ENCODE data around the gene DMRTC2.

Gene DMRTC2

GRCh38 chr19:41848666-41849065, 3.8 kb downstream of the DMRTC2 start:
- DNase-seq, result no peak

- DNase-seq, result no peak
These were observed 4.2 kb downstream of the DMRTC2 start for GRCh38 chr19:41849067-41849466.

- no peak for DNase-seq
These were observed 5.5 kb downstream of the DMRTC2 start for GRCh38 chr19:41850381-41850780.

- no peak for DNase-seq
These were observed 6.6 kb downstream of the DMRTC2 start for GRCh38 chr19:41851456-41851855.

GRCh38 chr19:41853344-41853743, 8.5 kb downstream of the DMRTC2 start:
- no peak for DNase-seq

GRCh38 chr19:41853768-41854167, 8.9 kb downstream of the DMRTC2 start:
- DNase-seq, result no peak

- no peak for DNase-seq
These were observed 14.4 kb downstream of the DMRTC2 start for GRCh38 chr19:41859213-41859617.

- peak; percentile 93 for DNase-seq
These were observed 15.0 kb downstream of the DMRTC2 start, which contains the start of gene RPS19 for GRCh38 chr19:41859618-41860418. RPS19 (plus strand) TSS chr19:41860255; CDS start chr19:41860775, 520 bp downstream.

- no peak for DNase-seq
These were observed 15.7 kb downstream of the DMRTC2 start for GRCh38 chr19:41860419-41861115.

GRCh38 chr19:41861116-41861768, 16.4 kb downstream of the DMRTC2 start:
- no peak for DNase-seq

- no peak for DNase-seq
These were observed 17.0 kb downstream of the DMRTC2 start for GRCh38 chr19:41861846-41862245.

- no peak for DNase-seq
These were observed 17.7 kb downstream of the DMRTC2 start for GRCh38 chr19:41862445-41862986.

GRCh38 chr19:41863209-41863931, 18.5 kb downstream of the DMRTC2 start:
- no peak for DNase-seq

GRCh38 chr19:41864374-41864773, 19.5 kb downstream of the DMRTC2 start:
- DNase-seq, result no peak

- DNase-seq, result no peak
These were observed 21.4 kb downstream of the DMRTC2 start for GRCh38 chr19:41866284-41866683.

- DNase-seq, result no peak
These were observed 23.5 kb downstream of the DMRTC2 start for GRCh38 chr19:41868120-41868988.

- no peak for DNase-seq
These were observed 24.1 kb downstream of the DMRTC2 start for GRCh38 chr19:41868989-41869300.

- DNase-seq, result no peak
These were observed 24.6 kb downstream of the DMRTC2 start for GRCh38 chr19:41869374-41869955.

- no peak for DNase-seq
These were observed 25.6 kb downstream of the DMRTC2 start for GRCh38 chr19:41870401-41870873.

GRCh38 chr19:41871573-41872383, 26.9 kb downstream of the DMRTC2 start:
- DNase-seq, result no peak
